Endodermal cell (in vitro differentiated cells): ENCODE data around the gene PSMA7. TPM values are rescaled to one million over a fixed set of nuclear protein-coding genes. Genes with fewer than 3 reads are reported as not detected.

ENCODE experiments used
- DNase-seq: peaks from one replicate; pipeline ENCODE4 v3.0.0-alpha.2; 2017
- H3K27ac ChIP-seq: 2 replicates; pipeline ENCODE4 v1.5.1; 2013; ENCODE audit warnings: mild to moderate bottlenecking, low read depth, low read length, moderate library complexity
- H3K27me3 ChIP-seq: 2 replicates; pipeline ENCODE4 v1.6.1; 2013; ENCODE audit warnings: mild to moderate bottlenecking, low read length, moderate library complexity; ENCODE audit not compliant: insufficient read depth, control insufficient read depth, poor library complexity, severe bottlenecking
- H3K36me3 ChIP-seq: 2 replicates; pipeline ENCODE4 v1.7.0; 2013; ENCODE audit warnings: mild to moderate bottlenecking, low read length, moderate library complexity; ENCODE audit not compliant: control insufficient read depth, insufficient read depth
- H3K4me1 ChIP-seq: one replicate; pipeline ENCODE4 v1.7.0; 2013; ENCODE audit warnings: low read length; ENCODE audit not compliant: control insufficient read depth, insufficient read depth
- H3K4me3 ChIP-seq: 2 replicates; pipeline ENCODE4 v1.5.1; 2013; ENCODE audit warnings: mild to moderate bottlenecking, low read length, moderate library complexity
- H3K9ac ChIP-seq: 2 replicates; pipeline ENCODE4 v1.6.1; 2013; ENCODE audit warnings: mild to moderate bottlenecking, low read length, moderate library complexity; ENCODE audit not compliant: poor library complexity, severe bottlenecking; ENCODE audit errors: extremely low read depth
- H3K9me3 ChIP-seq: 2 replicates; pipeline ENCODE4 v1.6.1; 2013; ENCODE audit warnings: mild to moderate bottlenecking, low read length, moderate library complexity; ENCODE audit not compliant: control insufficient read depth
- H3K27ac Mint-ChIP-seq: 2 replicates; pipeline ENCODE4 v1.8.0; 2020; ENCODE audit warnings: mixed read lengths
- H3K27me3 Mint-ChIP-seq: 2 replicates; pipeline ENCODE4 v1.8.0; 2021; ENCODE audit warnings: mild to moderate bottlenecking, mixed read lengths; ENCODE audit not compliant: insufficient read depth
- H3K36me3 Mint-ChIP-seq: 2 replicates; pipeline ENCODE4 v1.8.0; 2020; ENCODE audit warnings: low read depth, mixed read lengths
- H3K4me1 Mint-ChIP-seq: 2 replicates; pipeline ENCODE4 v1.8.0; 2020; ENCODE audit warnings: mixed read lengths
- H3K4me3 Mint-ChIP-seq: 2 replicates; pipeline ENCODE4 v1.8.0; 2020; ENCODE audit warnings: mild to moderate bottlenecking, moderate library complexity, mixed read lengths
- H3K9me3 Mint-ChIP-seq: 2 replicates; pipeline ENCODE4 v1.8.0; 2020; ENCODE audit warnings: mild to moderate bottlenecking, mixed read lengths
- CTCF ChIP-seq: fragments of 200-600 bp; sonication (generic); conservative IDR thresholded peaks from 2 replicates; pipeline ENCODE4 v1.5.0; 2021; ENCODE audit warnings: antibody characterized with exemption, mild to moderate bottlenecking
- WGBS, 2 experiments: methylation state at CpG; one replicate each; pipeline versions ENCODE4 v1.1.5 to v1.1.7; 2013; ENCODE audit warnings: missing lambda C conversion rate in 2 of 2, mixed read lengths in 1 of 2; ENCODE audit not compliant: insufficient coverage in 1 of 2, insufficient read length in 1 of 2; 5-methylcytosine and 5-hydroxymethylcytosine counted together
- total RNA-seq, 2 donors: library from RNA; stranded (reverse); fragmentation: NEBNext Ultra II Directional in 1 of 2; extraction: Animal tissue kit (Norgen Biotek cat#: 25700) in 1 of 2; gene quantifications; 2 replicates in 1 of 2; 3 replicates in 1 of 2; pipeline ENCODE4 v1.2.1, GENCODE V29; 2021

The PSMA7 gene
- total RNA-seq, 2 donors from 2014 or later, result 279 to 280 TPM

DNA sequence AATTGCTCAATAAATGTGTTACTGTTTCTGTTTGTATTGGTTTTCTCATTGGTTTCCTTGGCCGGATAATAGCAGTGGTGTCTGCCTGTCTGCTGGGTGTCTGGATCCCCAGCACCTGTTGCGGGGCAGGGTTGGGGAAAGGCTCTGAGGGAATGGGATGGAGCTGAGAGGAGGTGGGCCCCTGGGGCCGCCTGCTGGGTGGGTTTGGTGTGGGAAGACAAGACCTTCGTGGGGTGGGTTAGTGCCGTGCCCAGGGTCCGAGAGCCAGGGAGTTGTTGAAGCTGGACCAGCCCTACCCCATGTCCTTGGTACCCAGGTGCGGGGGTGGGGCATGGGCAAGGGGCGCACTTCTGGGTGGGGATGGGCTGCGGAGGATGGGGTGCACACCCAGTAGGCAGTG is 4.3 kb upstream of the PSMA7 start:
- Histone ChIP-seq H3K9ac (no peak overlapping the region), H3K4me3 (no peak overlapping the region), H3K9me3 (no peaks in the 10 kb centered on the region), H3K4me1 (peaks cover 8% of the 10 kb centered on the region), H3K36me3 (peaks cover 21% of the 10 kb centered on the region), H3K27ac (no peak overlapping the region), H3K27me3 (no peaks in the 10 kb centered on the region)
- DNase-seq, result no peak
- 94% methylated on average over 9 of the region's 9 CpGs; no CpG with 5 or more reads in 1 of the 2 experiments for WGBS, 2 experiments
- Mint-ChIP-seq H3K9me3 (peaks cover 2% of the 10 kb centered on the region), H3K27ac (peak overlapping the region; percentile 21), H3K36me3 (peaks cover 26% of the 10 kb centered on the region), H3K4me1 (peaks cover 15% of the 10 kb centered on the region), H3K27me3 (no peaks in the 10 kb centered on the region), H3K4me3 (no peak overlapping the region)
- TF ChIP-seq CTCF, result no peak

DNA sequence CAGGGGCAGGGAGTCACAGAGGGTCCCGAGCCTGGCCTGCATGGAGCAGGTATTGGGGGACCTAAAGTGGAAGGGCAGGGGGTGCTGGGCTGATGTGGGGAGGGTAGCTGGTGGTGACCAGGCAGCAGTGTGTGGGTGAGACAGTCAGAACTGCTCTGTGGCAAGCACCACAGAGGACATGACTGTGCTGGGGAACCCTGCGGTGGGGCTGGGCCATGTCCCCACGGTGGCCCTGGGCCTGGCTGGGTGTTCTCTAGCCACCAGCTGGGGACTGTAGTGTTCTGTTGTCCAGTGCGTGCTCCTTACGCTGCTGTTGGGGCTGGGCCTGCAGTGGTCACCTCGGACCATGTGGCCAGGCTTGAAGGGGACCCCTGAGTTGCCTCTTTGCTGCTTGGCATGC is 3.9 kb upstream of the PSMA7 start:
- Mint-ChIP-seq H3K4me3 (no peak overlapping the region), H3K27ac (peak overlapping the region; percentile 21), H3K9me3 (no peaks in the 10 kb centered on the region), H3K36me3 (peaks cover 22% of the 10 kb centered on the region), H3K4me1 (peaks cover 17% of the 10 kb centered on the region), H3K27me3 (no peaks in the 10 kb centered on the region)
- no peak for DNase-seq
- Histone ChIP-seq H3K4me1 (peaks cover 8% of the 10 kb centered on the region), H3K9ac (no peak overlapping the region), H3K36me3 (peaks cover 17% of the 10 kb centered on the region), H3K27me3 (no peaks in the 10 kb centered on the region), H3K4me3 (no peak overlapping the region), H3K27ac (no peak overlapping the region), H3K9me3 (no peaks in the 10 kb centered on the region)
- WGBS, 2 experiments, result 92 to 98% methylated on average over 6 of the region's 6 CpGs
- no peak for TF ChIP-seq CTCF

GRCh38 chr20:62146019-62146755 is 3.0 kb upstream of the PSMA7 start:
- H3K36me3 Mint-ChIP-seq, result peaks cover 18% of the 10 kb centered on the region
- 95 to 97% methylated on average over 19 to 22 of the region's 22 CpGs for WGBS, 2 experiments
- Histone ChIP-seq H3K27me3 (no peaks in the 10 kb centered on the region), H3K27ac (no peak overlapping the region), H3K36me3 (peaks cover 18% of the 10 kb centered on the region), H3K4me1 (peaks cover 11% of the 10 kb centered on the region), H3K9me3 (no peaks in the 10 kb centered on the region), H3K4me3 (no peak overlapping the region), H3K9ac (no peak overlapping the region)
- H3K4me3 Mint-ChIP-seq, result no peak overlapping the region
- no peaks in the 10 kb centered on the region for H3K9me3 Mint-ChIP-seq
- peaks cover 27% of the 10 kb centered on the region for H3K4me1 Mint-ChIP-seq
- no peak for DNase-seq
- no peak for TF ChIP-seq CTCF
- H3K27ac Mint-ChIP-seq, result no peak overlapping the region
- no peaks in the 10 kb centered on the region for H3K27me3 Mint-ChIP-seq
